Trophoblast cell (in vitro differentiated cells and primary cell): ENCODE measurements around the gene VSIG10L2.

Source experiments
- DNase-seq, 2 donors: peaks; one replicate each; pipeline ENCODE4 v3.0.0-alpha.2; 2016
- H2AFZ ChIP-seq: 2 replicates; pipeline ENCODE4 v1.6.1; 2013; ENCODE audit warnings: low read length, moderate library complexity, mild to moderate bottlenecking; ENCODE audit not compliant: insufficient read depth, poor library complexity
- H2AK5ac ChIP-seq: 2 replicates; pipeline ENCODE4 v1.6.1; 2013; ENCODE audit warnings: mild to moderate bottlenecking, low read length
- H2BK120ac ChIP-seq: 2 replicates; pipeline ENCODE4 v1.6.1; 2013; ENCODE audit warnings: low read length, mild to moderate bottlenecking, moderate library complexity; ENCODE audit not compliant: insufficient read depth, poor library complexity
- H2BK12ac ChIP-seq: 2 replicates; pipeline ENCODE4 v1.6.1; 2013; ENCODE audit warnings: mild to moderate bottlenecking, low read length, moderate library complexity
- H2BK5ac ChIP-seq: 2 replicates; pipeline ENCODE4 v1.6.1; 2013; ENCODE audit warnings: low read length, low read depth, moderate library complexity, mild to moderate bottlenecking; ENCODE audit not compliant: poor library complexity
- H3K14ac ChIP-seq: 2 replicates; pipeline ENCODE4 v1.6.1; 2013; ENCODE audit warnings: mild to moderate bottlenecking, low read length
- H3K18ac ChIP-seq: 2 replicates; pipeline ENCODE4 v1.6.1; 2013; ENCODE audit warnings: mild to moderate bottlenecking, low read length
- H3K23ac ChIP-seq: 2 replicates; pipeline ENCODE4 v1.6.1; 2013; ENCODE audit warnings: low read length
- H3K27ac ChIP-seq: 2 replicates; pipeline ENCODE4 v1.5.1; 2013; ENCODE audit warnings: low read depth, mild to moderate bottlenecking, inconsistent platforms, low read length, moderate library complexity
- H3K27me3 ChIP-seq: 2 replicates; pipeline ENCODE4 v1.6.1; 2013; ENCODE audit warnings: inconsistent platforms, mild to moderate bottlenecking, low read length, moderate library complexity; ENCODE audit not compliant: insufficient read depth
- H3K36me3 ChIP-seq, 2 experiments: 1 replicate in 1 of 2; 2 replicates in 1 of 2; pipeline ENCODE4 v1.6.1; 2013; ENCODE audit warnings: low read length in 2 of 2, mild to moderate bottlenecking in 2 of 2, moderate library complexity in 1 of 2; ENCODE audit not compliant: insufficient read depth in 2 of 2, control insufficient read depth in 1 of 2
- H3K4ac ChIP-seq: 2 replicates; pipeline ENCODE4 v1.6.1; 2013; ENCODE audit warnings: low read depth, mild to moderate bottlenecking, low read length, moderate library complexity
- H3K4me1 ChIP-seq, 2 experiments: 1 replicate in 1 of 2; 2 replicates in 1 of 2; pipeline ENCODE4 v1.6.1; 2013; ENCODE audit warnings: low read length in 2 of 2, mild to moderate bottlenecking in 2 of 2, moderate library complexity in 1 of 2; ENCODE audit not compliant: insufficient read depth in 2 of 2, control insufficient read depth in 1 of 2
- H3K4me2 ChIP-seq: 2 replicates; pipeline ENCODE4 v1.6.1; 2013; ENCODE audit warnings: inconsistent platforms, mild to moderate bottlenecking, low read length, moderate library complexity
- H3K4me3 ChIP-seq: 2 replicates; pipeline ENCODE4 v1.5.1; 2013; ENCODE audit warnings: mild to moderate bottlenecking, low read depth, low read length, inconsistent platforms
- H3K79me1 ChIP-seq: one replicate; pipeline ENCODE4 v1.6.1; 2013; ENCODE audit warnings: low read length
- H3K79me2 ChIP-seq: 2 replicates; pipeline ENCODE4 v1.6.1; 2013; ENCODE audit warnings: low read length, mild to moderate bottlenecking; ENCODE audit not compliant: control insufficient read depth, insufficient read depth, poor library complexity
- H3K9ac ChIP-seq: 2 replicates; pipeline ENCODE4 v1.6.1; 2013; ENCODE audit warnings: mild to moderate bottlenecking, low read length
- H3K9me3 ChIP-seq: 2 replicates; pipeline ENCODE4 v1.6.1; 2013; ENCODE audit warnings: low read depth, mild to moderate bottlenecking, control low read depth, inconsistent platforms, low read length; ENCODE audit not compliant: insufficient read depth
- H4K12ac ChIP-seq: 2 replicates; pipeline ENCODE4 v1.6.1; 2013; ENCODE audit warnings: low read depth, mild to moderate bottlenecking, low read length, moderate library complexity
- H4K8ac ChIP-seq: 2 replicates; pipeline ENCODE4 v1.6.1; 2013; ENCODE audit warnings: low read depth, mild to moderate bottlenecking, low read length, moderate library complexity
- H4K91ac ChIP-seq: one replicate; pipeline ENCODE4 v1.6.1; 2013; ENCODE audit warnings: low read depth, mild to moderate bottlenecking, low read length, moderate library complexity
- WGBS: extraction: QIAGEN DNeasy Blood & Tissue Kit; methylation state at CpG from one replicate; pipeline ENCODE4 v1.1.7; 2013; ENCODE audit warnings: missing lambda C conversion rate; ENCODE audit not compliant: insufficient read length, insufficient coverage; ENCODE audit errors: extremely low coverage; 5-methylcytosine and 5-hydroxymethylcytosine counted together

The VSIG10L2 gene

GRCh38 chr11:125958872-125959400 lies 13.1 kb downstream of the VSIG10L2 start:
- no peak overlapping the region for H3K27ac ChIP-seq
- no peaks in the 10 kb centered on the region for H3K79me1 ChIP-seq
- H3K4ac ChIP-seq, result no peak overlapping the region
- H4K12ac ChIP-seq, result no peak overlapping the region
- no peak overlapping the region for H3K9ac ChIP-seq
- no peaks in the 10 kb centered on the region for H3K27me3 ChIP-seq
- no peak overlapping the region for H3K4me2 ChIP-seq
- H4K8ac ChIP-seq, result no peak overlapping the region
- H3K36me3 ChIP-seq, result peaks cover 46 to 52% of the 10 kb centered on the region in 2 experiments
- H3K14ac ChIP-seq, result no peak overlapping the region
- no peak overlapping the region for H3K4me3 ChIP-seq
- H3K18ac ChIP-seq, result no peak overlapping the region
- H4K91ac ChIP-seq, result no peak overlapping the region
- H2AK5ac ChIP-seq, result no peak overlapping the region
- DNase-seq, result no peak
- H2BK12ac ChIP-seq, result no peak overlapping the region
- H2BK5ac ChIP-seq, result no peak overlapping the region
- H2BK120ac ChIP-seq, result no peak overlapping the region
- H3K23ac ChIP-seq, result no peak overlapping the region
- peaks cover 3 to 12% of the 10 kb centered on the region in 2 experiments for H3K4me1 ChIP-seq
- no peak overlapping the region for H2AFZ ChIP-seq
- WGBS, result no CpG with 5 or more reads among the region's 4 CpGs
- H3K9me3 ChIP-seq, result no peaks in the 10 kb centered on the region
- no peaks in the 10 kb centered on the region for H3K79me2 ChIP-seq

GRCh38 chr11:125959511-125959910 lies 13.7 kb downstream of the VSIG10L2 start:
- Histone ChIP-seq H3K4me2 (no peak overlapping the region), H2BK12ac (no peak overlapping the region), H4K12ac (no peak overlapping the region), H2BK120ac (no peak overlapping the region), H3K4me3 (no peak overlapping the region), H3K36me3 (peaks cover 40 to 46% of the 10 kb centered on the region in 2 experiments), H3K9me3 (no peaks in the 10 kb centered on the region), H3K79me2 (no peaks in the 10 kb centered on the region), H3K4me1 (peaks cover 3 to 12% of the 10 kb centered on the region in 2 experiments), H3K23ac (no peak overlapping the region), H3K9ac (no peak overlapping the region), H4K8ac (no peak overlapping the region), H3K14ac (no peak overlapping the region), H3K18ac (no peak overlapping the region), H4K91ac (no peak overlapping the region), H3K4ac (no peak overlapping the region), H2AFZ (no peak overlapping the region), H3K79me1 (no peaks in the 10 kb centered on the region), H3K27ac (no peak overlapping the region), H2AK5ac (no peak overlapping the region), H2BK5ac (no peak overlapping the region), H3K27me3 (no peaks in the 10 kb centered on the region)
- no CpG with 5 or more reads among the region's 6 CpGs for WGBS
- DNase-seq, result no peak

- Histone ChIP-seq H2BK12ac (no peak overlapping the region), H2BK120ac (no peak overlapping the region), H3K27me3 (no peaks in the 10 kb centered on the region), H4K8ac (no peak overlapping the region), H3K9me3 (no peaks in the 10 kb centered on the region), H3K79me2 (no peaks in the 10 kb centered on the region), H3K36me3 (peaks cover 36 to 42% of the 10 kb centered on the region in 2 experiments), H3K4me2 (no peak overlapping the region), H2BK5ac (no peak overlapping the region), H3K4me1 (peaks cover 3 to 15% of the 10 kb centered on the region in 2 experiments), H3K23ac (no peak overlapping the region), H3K4ac (no peak overlapping the region), H3K27ac (no peak overlapping the region), H2AK5ac (no peak overlapping the region), H3K9ac (no peak overlapping the region), H4K12ac (no peak overlapping the region), H2AFZ (no peak overlapping the region), H4K91ac (no peak overlapping the region), H3K4me3 (no peak overlapping the region), H3K79me1 (peaks cover 2% of the 10 kb centered on the region), H3K18ac (no peak overlapping the region), H3K14ac (no peak overlapping the region)
- WGBS, result no CpG with 5 or more reads among the region's 10 CpGs
- no peak for DNase-seq
Measured at GRCh38 chr11:125959931-125960330, 14.1 kb downstream of the VSIG10L2 start.

GRCh38 chr11:125960771-125961170 lies 14.9 kb downstream of the VSIG10L2 start:
- H4K8ac ChIP-seq, result no peak overlapping the region
- H2BK5ac ChIP-seq, result no peak overlapping the region
- H3K23ac ChIP-seq, result no peak overlapping the region
- H4K12ac ChIP-seq, result no peak overlapping the region
- peaks cover 5 to 18% of the 10 kb centered on the region in 2 experiments for H3K4me1 ChIP-seq
- H3K18ac ChIP-seq, result no peak overlapping the region
- H2BK12ac ChIP-seq, result no peak overlapping the region
- no peak overlapping the region for H2BK120ac ChIP-seq
- H4K91ac ChIP-seq, result no peak overlapping the region
- H3K4ac ChIP-seq, result no peak overlapping the region
- no peak overlapping the region for H3K14ac ChIP-seq
- H2AFZ ChIP-seq, result no peak overlapping the region
- no peak overlapping the region for H3K27ac ChIP-seq
- H3K27me3 ChIP-seq, result no peaks in the 10 kb centered on the region
- H3K4me2 ChIP-seq, result no peak overlapping the region
- no peaks in the 10 kb centered on the region for H3K79me2 ChIP-seq
- DNase-seq, result no peak
- no peaks in the 10 kb centered on the region for H3K9me3 ChIP-seq
- H3K36me3 ChIP-seq, result peaks cover 28 to 34% of the 10 kb centered on the region in 2 experiments
- no CpG with 5 or more reads among the region's 6 CpGs for WGBS
- H3K9ac ChIP-seq, result no peak overlapping the region
- H2AK5ac ChIP-seq, result no peak overlapping the region
- H3K4me3 ChIP-seq, result no peak overlapping the region
- H3K79me1 ChIP-seq, result peaks cover 5% of the 10 kb centered on the region
